ENCODE measurements around the gene EIF5. TPM values are rescaled to one million over a fixed set of nuclear protein-coding genes. Genes with fewer than 3 reads are reported as not detected.

Gene EIF5
- total RNA-seq, 1 donor from 2014 or later: 256 TPM

DNA sequence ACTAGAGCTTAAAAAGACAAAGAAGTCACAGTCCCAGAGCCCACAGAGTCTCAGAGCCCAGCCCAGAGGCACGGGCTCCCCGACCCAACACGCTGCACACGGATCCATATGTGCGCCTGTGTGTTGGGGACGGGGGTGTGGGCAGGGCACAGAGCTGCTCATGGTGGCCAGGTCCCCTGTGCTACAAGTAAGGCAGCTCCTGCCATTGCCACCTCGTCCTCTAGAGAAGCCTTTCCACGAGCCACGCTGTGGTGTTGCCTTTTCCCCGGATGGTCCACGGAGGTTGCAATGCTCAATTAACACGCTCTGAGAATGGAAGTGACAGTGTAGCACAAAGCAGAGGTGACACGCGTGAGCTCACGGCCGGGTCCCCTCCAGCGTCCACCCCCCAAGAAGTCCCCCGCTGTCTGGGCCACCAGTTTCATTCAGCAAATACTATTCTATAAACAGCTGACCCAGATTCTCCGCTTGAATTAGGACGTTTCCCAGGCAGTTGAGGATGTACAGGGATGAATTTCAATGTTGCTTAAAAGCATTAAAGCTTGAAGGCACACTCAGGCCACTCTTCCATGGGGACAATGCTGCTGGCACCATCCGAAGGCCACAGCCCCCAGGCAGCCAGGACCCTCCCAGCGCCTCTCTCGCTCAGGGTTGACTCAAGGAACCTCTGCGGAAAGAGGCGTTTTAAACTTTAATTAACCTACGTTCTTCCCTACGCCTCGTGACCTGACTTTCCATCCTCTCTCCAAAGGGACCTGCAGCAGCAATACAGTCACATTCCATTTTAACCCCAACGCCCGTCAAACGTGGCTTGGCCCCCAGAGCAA lies 22.7 kb upstream of the EIF5 start:
- peaks cover 6% of the 10 kb centered on the region for H3K9me3 Mint-ChIP-seq
- no peak overlapping the region for H3K27ac Mint-ChIP-seq
- no peaks in the 10 kb centered on the region for H3K27me3 Mint-ChIP-seq (ENCODE audit: low read depth)
- no peaks in the 10 kb centered on the region for H3K4me1 Mint-ChIP-seq
- no peaks in the 10 kb centered on the region for H3K36me3 Mint-ChIP-seq
- no peak overlapping the region for H3K4me3 Mint-ChIP-seq
- no peak for DNase-seq (ENCODE audit: low spot score in 2 of 2, unreplicated experiment in 2 of 2)
- TF ChIP-seq, protein P1, sequence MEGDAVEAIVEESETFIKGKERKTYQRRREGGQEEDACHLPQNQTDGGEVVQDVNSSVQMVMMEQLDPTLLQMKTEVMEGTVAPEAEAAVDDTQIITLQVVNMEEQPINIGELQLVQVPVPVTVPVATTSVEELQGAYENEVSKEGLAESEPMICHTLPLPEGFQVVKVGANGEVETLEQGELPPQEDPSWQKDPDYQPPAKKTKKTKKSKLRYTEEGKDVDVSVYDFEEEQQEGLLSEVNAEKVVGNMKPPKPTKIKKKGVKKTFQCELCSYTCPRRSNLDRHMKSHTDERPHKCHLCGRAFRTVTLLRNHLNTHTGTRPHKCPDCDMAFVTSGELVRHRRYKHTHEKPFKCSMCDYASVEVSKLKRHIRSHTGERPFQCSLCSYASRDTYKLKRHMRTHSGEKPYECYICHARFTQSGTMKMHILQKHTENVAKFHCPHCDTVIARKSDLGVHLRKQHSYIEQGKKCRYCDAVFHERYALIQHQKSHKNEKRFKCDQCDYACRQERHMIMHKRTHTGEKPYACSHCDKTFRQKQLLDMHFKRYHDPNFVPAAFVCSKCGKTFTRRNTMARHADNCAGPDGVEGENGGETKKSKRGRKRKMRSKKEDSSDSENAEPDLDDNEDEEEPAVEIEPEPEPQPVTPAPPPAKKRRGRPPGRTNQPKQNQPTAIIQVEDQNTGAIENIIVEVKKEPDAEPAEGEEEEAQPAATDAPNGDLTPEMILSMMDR (IDR thresholded peaks at IDR 0.05; ENCODE audit: unreplicated experiment): no peak

DNA sequence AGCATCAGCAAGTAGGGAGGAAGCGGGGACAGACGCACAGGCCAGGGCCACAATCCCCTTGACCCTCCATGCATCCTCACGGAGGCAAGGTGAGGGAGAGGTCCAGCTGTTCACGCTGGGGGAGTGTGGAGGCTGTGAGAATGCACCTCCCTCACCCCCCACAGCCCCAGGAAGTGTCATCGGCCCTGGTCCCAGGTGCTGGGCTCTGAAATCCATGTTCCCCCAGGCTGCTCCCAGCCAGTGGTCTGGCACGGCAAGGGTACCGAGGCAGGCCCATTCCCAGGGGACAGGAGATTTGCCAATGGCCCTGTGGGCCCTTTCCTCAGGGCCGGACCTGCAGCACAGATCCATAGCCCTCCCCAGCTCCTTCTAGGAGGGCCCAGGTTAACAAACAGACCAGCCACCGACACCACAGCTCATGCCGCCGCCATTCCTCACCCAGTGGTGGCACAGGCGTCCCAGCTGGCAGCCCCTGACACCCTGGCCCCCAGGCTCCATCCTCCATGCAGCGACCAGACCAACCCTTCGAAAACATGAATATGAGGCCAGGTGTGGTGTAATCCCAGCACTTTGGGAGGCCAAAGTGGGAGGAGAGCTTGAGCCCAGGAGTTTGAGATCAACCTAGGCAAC lies 21.9 kb upstream of the EIF5 start:
- H3K4me3 Mint-ChIP-seq: no peak overlapping the region
- TF ChIP-seq, protein P1 (IDR thresholded peaks at IDR 0.05; ENCODE audit: unreplicated experiment): no peak
- no peak overlapping the region for H3K27ac Mint-ChIP-seq
- peaks cover 3% of the 10 kb centered on the region for H3K9me3 Mint-ChIP-seq
- no peaks in the 10 kb centered on the region for H3K4me1 Mint-ChIP-seq
- DNase-seq (ENCODE audit: low spot score in 2 of 2, unreplicated experiment in 2 of 2): no peak
- no peaks in the 10 kb centered on the region for H3K36me3 Mint-ChIP-seq
- no peaks in the 10 kb centered on the region for H3K27me3 Mint-ChIP-seq (ENCODE audit: low read depth)

DNA sequence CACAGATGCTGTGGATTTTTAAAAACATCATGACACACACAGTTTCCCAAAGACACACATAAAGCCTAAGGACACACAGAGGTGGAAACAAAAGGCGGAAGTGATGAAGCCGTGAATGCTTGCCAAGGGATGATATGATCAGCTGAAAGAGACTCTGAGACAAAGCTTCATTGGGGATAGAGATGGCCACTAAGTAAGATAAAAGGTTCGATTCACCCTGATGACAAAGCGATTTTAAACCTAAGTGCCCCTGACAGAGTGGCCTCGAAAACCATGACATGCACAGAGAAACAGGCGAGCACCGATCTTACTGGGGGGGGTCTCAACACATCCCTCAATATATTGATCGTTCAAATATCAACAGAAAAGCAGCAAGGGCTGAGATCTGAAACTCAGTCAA lies 20.3 kb upstream of the EIF5 start:
- Mint-ChIP-seq H3K4me1 (no peaks in the 10 kb centered on the region), H3K27ac (no peak overlapping the region)

DNA sequence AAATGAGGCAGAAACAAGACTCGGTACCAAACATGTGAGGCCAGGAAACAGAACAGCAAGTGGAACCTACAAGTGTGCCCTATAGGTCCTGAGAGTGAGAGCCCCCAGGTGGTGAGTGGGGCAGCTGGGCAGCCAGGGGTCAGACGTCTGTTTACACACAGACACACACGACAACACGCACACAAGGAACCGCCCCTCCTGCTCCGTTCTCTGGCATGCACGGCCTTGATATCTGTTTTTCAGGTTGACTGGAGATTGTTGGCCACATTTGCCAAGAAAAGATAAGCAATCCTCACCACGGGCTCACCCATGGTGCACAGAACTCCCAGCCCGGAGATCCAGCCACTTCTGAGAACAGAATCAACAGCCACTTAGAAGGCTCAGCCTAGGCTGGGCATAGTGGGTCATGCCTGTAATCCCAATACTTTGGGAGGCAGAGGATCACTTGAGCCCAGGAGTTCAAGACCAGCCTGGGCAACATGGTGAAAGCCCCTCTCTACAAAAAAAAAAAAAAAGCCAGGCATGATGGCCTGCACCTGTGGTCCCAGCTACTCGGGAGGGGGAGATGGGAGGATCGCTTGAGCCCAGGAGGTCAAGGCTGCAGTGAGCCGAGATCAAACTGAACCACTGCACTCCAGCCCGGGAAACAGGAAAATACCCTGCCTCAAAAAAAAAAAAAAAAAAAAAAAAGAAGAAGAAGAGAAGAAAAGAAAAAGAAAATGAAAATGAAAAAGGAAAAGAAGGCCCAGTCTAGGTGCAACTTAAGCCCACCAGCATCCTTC lies 19.4 kb upstream of the EIF5 start:
- Mint-ChIP-seq H3K27ac (no peak overlapping the region), H3K27me3 (ENCODE audit: low read depth) (no peaks in the 10 kb centered on the region), H3K4me3 (no peak overlapping the region), H3K4me1 (no peaks in the 10 kb centered on the region), H3K36me3 (no peaks in the 10 kb centered on the region), H3K9me3 (no peaks in the 10 kb centered on the region)
- DNase-seq (ENCODE audit: low spot score in 2 of 2, unreplicated experiment in 2 of 2): no peak
- TF ChIP-seq, protein P1 (IDR thresholded peaks at IDR 0.05; ENCODE audit: unreplicated experiment): no peak

More for the DNA sequence above, 20.3 kb upstream of the EIF5 start:
- TF ChIP-seq, protein P1 (IDR thresholded peaks at IDR 0.05; ENCODE audit: unreplicated experiment): no peak
- Mint-ChIP-seq H3K9me3 (no peaks in the 10 kb centered on the region), H3K4me3 (no peak overlapping the region), H3K27me3 (ENCODE audit: low read depth) (no peaks in the 10 kb centered on the region), H3K36me3 (no peaks in the 10 kb centered on the region)
- DNase-seq (ENCODE audit: low spot score in 2 of 2, unreplicated experiment in 2 of 2): no peak

DNA sequence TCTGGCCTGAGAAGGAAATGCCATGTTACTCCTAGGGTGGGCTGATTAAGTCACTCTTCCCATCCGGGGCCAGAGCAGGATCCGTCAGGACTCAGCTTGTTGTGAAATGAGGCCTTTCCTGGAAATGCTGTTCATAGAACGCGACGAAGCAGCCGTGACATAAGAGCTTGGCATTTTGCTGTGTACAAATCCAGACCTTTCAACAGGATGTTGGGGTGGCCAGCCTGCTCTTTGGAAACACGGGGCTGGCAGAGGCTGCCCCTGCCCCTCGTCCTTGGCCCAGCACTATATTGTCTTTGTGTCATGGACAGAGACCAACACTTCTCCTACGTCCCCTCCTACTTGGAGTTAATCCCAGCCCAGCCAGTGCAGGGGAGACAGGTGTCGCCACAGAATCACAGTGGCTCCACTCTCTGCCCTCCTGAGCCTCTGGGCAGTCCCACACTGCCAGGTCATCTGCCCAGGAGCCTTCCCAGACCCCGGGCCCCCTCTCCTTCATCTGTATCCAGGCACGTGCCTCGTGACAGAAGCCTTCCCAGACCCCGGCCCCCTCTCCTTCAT lies 18.6 kb upstream of the EIF5 start:
- Mint-ChIP-seq H3K4me3 (no peak overlapping the region), H3K27ac (no peak overlapping the region), H3K36me3 (no peaks in the 10 kb centered on the region), H3K27me3 (ENCODE audit: low read depth) (no peaks in the 10 kb centered on the region), H3K9me3 (no peaks in the 10 kb centered on the region), H3K4me1 (no peaks in the 10 kb centered on the region)
- no peak for DNase-seq (ENCODE audit: low spot score in 2 of 2, unreplicated experiment in 2 of 2)
- TF ChIP-seq, protein P1 (IDR thresholded peaks at IDR 0.05; ENCODE audit: unreplicated experiment): no peak
